Neuron (in vitro differentiated cells): Measurements from ENCODE around the gene EXOC1.

Source experiments
- H2AFZ ChIP-seq: one replicate; pipeline ENCODE4 v1.6.1; 2013; ENCODE audit warnings: low read depth, mild to moderate bottlenecking, inconsistent platforms, low read length, moderate library complexity
- H3K27me3 ChIP-seq: one replicate; pipeline ENCODE4 v1.6.1; 2013; ENCODE audit warnings: low read length; ENCODE audit not compliant: insufficient read depth
- H3K36me3 ChIP-seq: one replicate; pipeline ENCODE4 v1.6.1; 2013; ENCODE audit warnings: low read length; ENCODE audit not compliant: insufficient read depth
- H3K4me1 ChIP-seq: one replicate; pipeline ENCODE4 v1.6.1; 2013; ENCODE audit warnings: low read length; ENCODE audit not compliant: insufficient read depth
- H3K4me3 ChIP-seq: 2 replicates; pipeline ENCODE4 v1.5.1; 2013; ENCODE audit warnings: mild to moderate bottlenecking, low read length, moderate library complexity
- H3K9me3 ChIP-seq: one replicate; pipeline ENCODE4 v1.6.1; 2013; ENCODE audit warnings: low read length

EXOC1 gene

GRCh38 chr4:55865228-55865806, 11.9 kb downstream of the EXOC1 start:
- no peaks in the 10 kb centered on the region for H3K9me3 ChIP-seq
- H3K4me1 ChIP-seq, result no peaks in the 10 kb centered on the region
- H3K4me3 ChIP-seq, result no peak overlapping the region
- H2AFZ ChIP-seq, result no peak overlapping the region
- H3K27me3 ChIP-seq, result no peaks in the 10 kb centered on the region
- peaks cover 37% of the 10 kb centered on the region for H3K36me3 ChIP-seq

- Histone ChIP-seq H3K4me3 (no peak overlapping the region), H3K4me1 (no peaks in the 10 kb centered on the region), H3K27me3 (no peaks in the 10 kb centered on the region), H3K9me3 (no peaks in the 10 kb centered on the region), H3K36me3 (peaks cover 47% of the 10 kb centered on the region), H2AFZ (no peak overlapping the region)
Observed at GRCh38 chr4:55866290-55866907, 13.0 kb downstream of the EXOC1 start.

- Histone ChIP-seq H3K4me1 (no peaks in the 10 kb centered on the region), H2AFZ (no peak overlapping the region), H3K4me3 (no peak overlapping the region), H3K27me3 (no peaks in the 10 kb centered on the region), H3K9me3 (no peaks in the 10 kb centered on the region), H3K36me3 (peaks cover 51% of the 10 kb centered on the region)
Observed at GRCh38 chr4:55866973-55867574, 13.6 kb downstream of the EXOC1 start.

- H3K27me3 ChIP-seq, result no peaks in the 10 kb centered on the region
- no peak overlapping the region for H3K4me3 ChIP-seq
- H3K9me3 ChIP-seq, result no peaks in the 10 kb centered on the region
- peaks cover 53% of the 10 kb centered on the region for H3K36me3 ChIP-seq
- no peaks in the 10 kb centered on the region for H3K4me1 ChIP-seq
- no peak overlapping the region for H2AFZ ChIP-seq
Observed at GRCh38 chr4:55868581-55869090, 15.2 kb downstream of the EXOC1 start.

GRCh38 chr4:55871299-55871800, 17.9 kb downstream of the EXOC1 start:
- Histone ChIP-seq H3K36me3 (peaks cover 49% of the 10 kb centered on the region), H3K4me1 (no peaks in the 10 kb centered on the region), H3K4me3 (no peak overlapping the region)

GRCh38 chr4:55874831-55875230, 21.4 kb downstream of the EXOC1 start:
- Histone ChIP-seq H3K4me1 (no peaks in the 10 kb centered on the region), H3K27me3 (no peaks in the 10 kb centered on the region), H3K9me3 (no peaks in the 10 kb centered on the region), H3K36me3 (peaks cover 57% of the 10 kb centered on the region), H2AFZ (no peak overlapping the region), H3K4me3 (no peak overlapping the region)

More at GRCh38 chr4:55871299-55871800, 17.9 kb downstream of the EXOC1 start:
- H3K27me3 ChIP-seq, result no peaks in the 10 kb centered on the region
- H2AFZ ChIP-seq, result no peak overlapping the region
- H3K9me3 ChIP-seq, result no peaks in the 10 kb centered on the region

- H2AFZ ChIP-seq, result no peak overlapping the region
- H3K4me1 ChIP-seq, result no peaks in the 10 kb centered on the region
- peaks cover 1% of the 10 kb centered on the region for H3K9me3 ChIP-seq
- H3K4me3 ChIP-seq, result no peak overlapping the region
- H3K36me3 ChIP-seq, result peaks cover 55% of the 10 kb centered on the region
- H3K27me3 ChIP-seq, result no peaks in the 10 kb centered on the region
Observed at GRCh38 chr4:55876387-55876786, 22.9 kb downstream of the EXOC1 start.

GRCh38 chr4:55879224-55879623, 25.8 kb downstream of the EXOC1 start:
- Histone ChIP-seq H3K9me3 (peaks cover 3% of the 10 kb centered on the region), H3K4me3 (no peak overlapping the region), H3K36me3 (peaks cover 49% of the 10 kb centered on the region), H3K4me1 (no peaks in the 10 kb centered on the region), H2AFZ (no peak overlapping the region), H3K27me3 (no peaks in the 10 kb centered on the region)

- H3K4me1 ChIP-seq, result no peaks in the 10 kb centered on the region
- H3K27me3 ChIP-seq, result no peaks in the 10 kb centered on the region
- H2AFZ ChIP-seq, result no peak overlapping the region
- no peak overlapping the region for H3K4me3 ChIP-seq
- peaks cover 3% of the 10 kb centered on the region for H3K9me3 ChIP-seq
- H3K36me3 ChIP-seq, result peaks cover 45% of the 10 kb centered on the region
Observed at GRCh38 chr4:55880652-55881280, 27.3 kb downstream of the EXOC1 start.

- H3K27me3 ChIP-seq, result no peaks in the 10 kb centered on the region
Observed at GRCh38 chr4:55884093-55884850, 30.8 kb downstream of the EXOC1 start.

GRCh38 chr4:55884851-55885219, 31.4 kb downstream of the EXOC1 start:
- H3K9me3 ChIP-seq, result peaks cover 3% of the 10 kb centered on the region
- H3K4me1 ChIP-seq, result no peaks in the 10 kb centered on the region
- no peak overlapping the region for H3K4me3 ChIP-seq
- no peaks in the 10 kb centered on the region for H3K27me3 ChIP-seq
- no peak overlapping the region for H2AFZ ChIP-seq
- H3K36me3 ChIP-seq, result peaks cover 23% of the 10 kb centered on the region

More at GRCh38 chr4:55884093-55884850, 30.8 kb downstream of the EXOC1 start:
- Histone ChIP-seq H3K9me3 (peaks cover 3% of the 10 kb centered on the region), H3K4me3 (no peak overlapping the region), H3K4me1 (no peaks in the 10 kb centered on the region), H2AFZ (no peak overlapping the region), H3K36me3 (peaks cover 25% of the 10 kb centered on the region)

- Histone ChIP-seq H3K27me3 (no peaks in the 10 kb centered on the region), H3K9me3 (no peaks in the 10 kb centered on the region), H2AFZ (no peak overlapping the region), H3K36me3 (peaks cover 25% of the 10 kb centered on the region), H3K4me1 (no peaks in the 10 kb centered on the region), H3K4me3 (no peak overlapping the region)
Observed at GRCh38 chr4:55887594-55887993, 34.1 kb downstream of the EXOC1 start.
